ENCODE results near the gene MATN4.

DNA sequence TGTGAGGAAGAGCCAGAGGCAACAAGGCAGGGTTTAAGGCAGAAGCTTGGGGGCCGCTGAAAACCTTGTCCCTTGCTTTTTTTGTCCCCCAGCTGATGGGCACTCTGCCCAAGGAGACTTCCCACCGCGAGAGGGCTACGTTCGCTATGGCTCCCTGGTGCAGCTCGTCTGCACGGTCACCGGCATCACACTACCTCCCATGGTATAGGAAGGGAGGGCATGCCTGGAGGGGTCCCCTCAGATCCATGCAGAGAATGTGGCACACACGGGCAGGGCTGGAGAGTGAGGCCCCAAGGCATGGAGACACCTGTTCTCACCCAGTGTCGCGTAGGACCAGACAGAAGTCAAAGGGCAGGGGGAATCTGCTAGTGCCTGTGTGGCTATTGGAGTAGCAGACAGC is 5.8 kb upstream of the MATN4 start:
- TF ChIP-seq, protein P1, sequence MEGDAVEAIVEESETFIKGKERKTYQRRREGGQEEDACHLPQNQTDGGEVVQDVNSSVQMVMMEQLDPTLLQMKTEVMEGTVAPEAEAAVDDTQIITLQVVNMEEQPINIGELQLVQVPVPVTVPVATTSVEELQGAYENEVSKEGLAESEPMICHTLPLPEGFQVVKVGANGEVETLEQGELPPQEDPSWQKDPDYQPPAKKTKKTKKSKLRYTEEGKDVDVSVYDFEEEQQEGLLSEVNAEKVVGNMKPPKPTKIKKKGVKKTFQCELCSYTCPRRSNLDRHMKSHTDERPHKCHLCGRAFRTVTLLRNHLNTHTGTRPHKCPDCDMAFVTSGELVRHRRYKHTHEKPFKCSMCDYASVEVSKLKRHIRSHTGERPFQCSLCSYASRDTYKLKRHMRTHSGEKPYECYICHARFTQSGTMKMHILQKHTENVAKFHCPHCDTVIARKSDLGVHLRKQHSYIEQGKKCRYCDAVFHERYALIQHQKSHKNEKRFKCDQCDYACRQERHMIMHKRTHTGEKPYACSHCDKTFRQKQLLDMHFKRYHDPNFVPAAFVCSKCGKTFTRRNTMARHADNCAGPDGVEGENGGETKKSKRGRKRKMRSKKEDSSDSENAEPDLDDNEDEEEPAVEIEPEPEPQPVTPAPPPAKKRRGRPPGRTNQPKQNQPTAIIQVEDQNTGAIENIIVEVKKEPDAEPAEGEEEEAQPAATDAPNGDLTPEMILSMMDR (IDR thresholded peaks at IDR 0.05; ENCODE audit: borderline replicate concordance, extremely low read depth, low read length, poor library complexity, severe bottlenecking), result no peak
- TF ChIP-seq EZH2 (IDR thresholded peaks at IDR 0.05; ENCODE audit: borderline replicate concordance, low read depth, low read length, severe bottlenecking), result no peak
